ENCODE results near the gene KCNH5. TPM values are rescaled to one million over a fixed set of nuclear protein-coding genes. Genes with fewer than 3 reads are reported as not detected.

Gene KCNH5
- total RNA-seq, 2 experiments from 2014 or later = not detected

DNA sequence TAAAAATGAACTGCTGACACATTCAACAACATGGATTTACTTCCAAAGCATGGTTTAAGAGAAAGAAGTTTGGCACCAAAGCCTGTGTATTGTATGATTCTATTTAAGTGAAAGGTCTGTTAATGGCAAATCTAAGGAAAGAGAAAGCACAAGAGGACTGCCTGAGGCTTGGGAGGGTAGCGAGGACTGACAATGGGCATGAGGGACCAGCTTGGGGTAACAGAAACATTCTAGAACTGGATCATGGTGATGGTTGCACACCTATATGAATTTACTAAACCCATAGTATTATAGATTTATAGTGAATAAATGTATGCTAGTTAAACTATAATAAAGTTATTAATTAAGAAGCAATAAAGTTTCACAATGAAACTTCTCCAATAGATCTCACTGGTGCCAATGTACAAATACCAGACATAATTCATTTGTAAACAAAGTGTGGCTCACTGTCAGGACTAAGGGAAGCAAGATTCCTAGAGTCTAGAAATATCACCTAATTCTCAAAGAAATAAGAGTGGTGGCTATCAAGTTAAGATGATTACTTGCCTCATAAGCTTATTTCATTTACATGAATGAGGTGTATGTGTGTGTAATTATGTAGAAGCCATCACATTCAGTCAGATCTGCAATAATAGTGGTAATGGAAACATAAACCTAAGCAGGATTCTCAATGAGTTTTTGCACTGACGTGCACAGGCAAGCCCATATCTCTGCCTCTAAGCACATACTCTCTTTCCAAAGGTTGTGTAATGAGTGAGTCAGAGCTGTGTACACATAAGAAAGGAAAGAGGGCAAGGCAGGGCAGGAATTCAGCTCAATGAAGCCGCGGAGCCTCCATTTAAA, 353.4 kb downstream of the KCNH5 start:
- ATAC-seq (no peak), DNase-seq (no peak)
- no peaks in the 10 kb centered on the region for H3K4me1 Mint-ChIP-seq (ENCODE audit: low read depth)
- TF ChIP-seq, protein P1, sequence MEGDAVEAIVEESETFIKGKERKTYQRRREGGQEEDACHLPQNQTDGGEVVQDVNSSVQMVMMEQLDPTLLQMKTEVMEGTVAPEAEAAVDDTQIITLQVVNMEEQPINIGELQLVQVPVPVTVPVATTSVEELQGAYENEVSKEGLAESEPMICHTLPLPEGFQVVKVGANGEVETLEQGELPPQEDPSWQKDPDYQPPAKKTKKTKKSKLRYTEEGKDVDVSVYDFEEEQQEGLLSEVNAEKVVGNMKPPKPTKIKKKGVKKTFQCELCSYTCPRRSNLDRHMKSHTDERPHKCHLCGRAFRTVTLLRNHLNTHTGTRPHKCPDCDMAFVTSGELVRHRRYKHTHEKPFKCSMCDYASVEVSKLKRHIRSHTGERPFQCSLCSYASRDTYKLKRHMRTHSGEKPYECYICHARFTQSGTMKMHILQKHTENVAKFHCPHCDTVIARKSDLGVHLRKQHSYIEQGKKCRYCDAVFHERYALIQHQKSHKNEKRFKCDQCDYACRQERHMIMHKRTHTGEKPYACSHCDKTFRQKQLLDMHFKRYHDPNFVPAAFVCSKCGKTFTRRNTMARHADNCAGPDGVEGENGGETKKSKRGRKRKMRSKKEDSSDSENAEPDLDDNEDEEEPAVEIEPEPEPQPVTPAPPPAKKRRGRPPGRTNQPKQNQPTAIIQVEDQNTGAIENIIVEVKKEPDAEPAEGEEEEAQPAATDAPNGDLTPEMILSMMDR (IDR thresholded peaks at IDR 0.05) = no peak
- no peaks in the 10 kb centered on the region for H3K27me3 Mint-ChIP-seq
- H3K36me3 Mint-ChIP-seq (ENCODE audit: low read depth) = no peaks in the 10 kb centered on the region
- CTCF ChIA-PET = no interaction called here
- no peak overlapping the region for H3K4me3 Mint-ChIP-seq
- intact Hi-C loops (cut with micrococcal nuclease) = no loop called here
- no peak overlapping the region for H3K27ac Mint-ChIP-seq
- peaks cover 2% of the 10 kb centered on the region for H3K9me3 Mint-ChIP-seq
- POLR2A ChIA-PET = no interaction called here

DNA sequence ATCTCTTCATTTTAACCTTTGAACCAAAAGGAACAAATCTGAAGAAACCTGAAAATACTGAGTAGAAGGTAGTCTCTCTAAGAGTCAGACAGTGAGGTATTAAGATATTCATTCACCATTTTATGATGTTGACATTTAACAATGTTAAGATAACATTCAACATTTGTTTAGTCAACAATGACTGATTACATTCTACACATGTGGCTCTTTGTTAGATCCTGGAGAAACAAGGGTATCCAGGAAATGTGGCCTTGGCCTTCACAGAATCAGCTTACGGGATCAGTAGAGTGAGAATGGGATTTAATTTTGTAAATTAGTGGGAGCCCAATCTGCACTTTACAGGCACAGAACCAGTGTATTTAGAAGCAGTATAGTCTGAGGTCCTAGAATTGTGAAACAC, 355.5 kb downstream of the KCNH5 start:
- DNase-seq = no peak
- Mint-ChIP-seq H3K4me1 (ENCODE audit: low read depth) (no peaks in the 10 kb centered on the region), H3K4me3 (no peak overlapping the region), H3K27ac (no peak overlapping the region), H3K36me3 (ENCODE audit: low read depth) (no peaks in the 10 kb centered on the region), H3K27me3 (no peaks in the 10 kb centered on the region), H3K9me3 (peaks cover 5% of the 10 kb centered on the region)
- ChIA-PET POLR2A (no interaction called here), CTCF (interaction anchor here (1.3 kb wide), 1 partner anchor 11 kb away, joined by 4 read pairs; no protein-coding TSS in a partner anchor)
- intact Hi-C loops (cut with micrococcal nuclease) = no loop called here
- ATAC-seq = no peak
- TF ChIP-seq, protein P1 (IDR thresholded peaks at IDR 0.05) = no peak

DNA sequence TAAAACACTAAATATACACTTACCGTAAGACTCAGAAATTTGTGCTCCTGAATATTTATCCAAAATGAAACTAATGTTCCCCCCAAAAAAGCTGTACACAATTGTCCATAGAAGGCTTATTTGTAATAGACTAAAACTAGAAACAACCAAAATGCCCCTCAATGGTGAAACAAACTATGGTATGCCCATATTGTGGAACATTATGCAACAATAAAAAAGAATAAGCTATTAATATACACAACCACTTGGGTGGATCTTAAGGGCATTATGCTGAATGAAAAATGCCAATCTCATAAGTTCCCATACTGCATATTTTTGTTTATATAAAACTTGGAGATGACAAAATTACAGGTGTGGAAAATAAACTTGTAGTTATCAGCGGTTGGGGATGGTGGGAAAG, 357.4 kb downstream of the KCNH5 start:
- H3K36me3 Mint-ChIP-seq (ENCODE audit: low read depth) = no peaks in the 10 kb centered on the region
- ATAC-seq = no peak
- no peak overlapping the region for H3K27ac Mint-ChIP-seq
- ChIA-PET CTCF (no interaction called here), POLR2A (no interaction called here)
- no peak overlapping the region for H3K4me3 Mint-ChIP-seq
- H3K4me1 Mint-ChIP-seq (ENCODE audit: low read depth) = no peaks in the 10 kb centered on the region
- TF ChIP-seq, protein P1 (IDR thresholded peaks at IDR 0.05) = no peak
- intact Hi-C loops (cut with micrococcal nuclease) = no loop called here
- H3K9me3 Mint-ChIP-seq = peaks cover 5% of the 10 kb centered on the region
- DNase-seq = no peak
- no peaks in the 10 kb centered on the region for H3K27me3 Mint-ChIP-seq

DNA sequence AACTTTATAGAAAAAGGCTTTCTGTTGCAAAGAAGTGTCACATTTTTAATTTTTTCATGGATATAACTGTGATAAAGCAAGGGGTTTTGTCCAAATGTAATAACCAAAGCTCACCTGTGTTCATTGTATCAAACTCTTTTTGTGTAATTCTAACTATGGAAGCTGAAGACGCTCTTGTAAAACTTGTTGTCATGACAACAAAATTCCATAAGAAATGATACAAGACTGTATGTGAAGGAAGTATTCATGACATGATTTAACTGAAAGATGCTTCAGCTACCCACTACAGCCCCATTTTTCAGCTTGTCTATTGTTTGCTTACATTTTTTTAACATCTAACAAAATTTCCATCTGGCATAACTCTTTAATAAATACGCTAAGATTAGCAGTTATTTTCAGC, 360.9 kb downstream of the KCNH5 start:
- Mint-ChIP-seq H3K36me3 (ENCODE audit: low read depth) (no peaks in the 10 kb centered on the region), H3K4me1 (ENCODE audit: low read depth) (no peaks in the 10 kb centered on the region), H3K4me3 (no peak overlapping the region), H3K27ac (no peak overlapping the region), H3K27me3 (no peaks in the 10 kb centered on the region), H3K9me3 (peaks cover 5% of the 10 kb centered on the region)
- ATAC-seq = no peak
- POLR2A ChIA-PET = no interaction called here
- DNase-seq = no peak
- intact Hi-C loops (cut with micrococcal nuclease) = no loop called here
- TF ChIP-seq, protein P1 (IDR thresholded peaks at IDR 0.05) = no peak
- CTCF ChIA-PET = no interaction called here

DNA sequence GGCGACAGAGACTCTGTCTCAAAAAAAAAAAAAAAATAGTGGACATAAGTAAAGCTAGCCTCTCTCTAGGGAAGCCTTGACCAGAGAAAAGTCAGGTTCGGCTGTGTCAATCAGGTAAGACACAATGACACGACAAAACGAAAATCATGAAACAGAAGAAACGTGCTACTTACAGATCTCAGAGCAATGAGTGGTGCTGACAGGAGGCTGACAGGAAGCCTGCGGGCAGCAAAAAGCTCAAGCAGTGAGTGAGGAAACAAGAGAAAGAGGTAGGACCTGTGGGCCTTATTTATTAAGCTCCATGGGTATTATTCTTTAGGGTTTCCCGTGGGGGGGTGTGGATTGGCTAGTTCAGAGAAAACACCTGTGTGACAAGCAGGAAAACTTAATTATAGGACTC, 363.1 kb downstream of the KCNH5 start:
- intact Hi-C loops (cut with micrococcal nuclease) = no loop called here
- H3K4me3 Mint-ChIP-seq = no peak overlapping the region
- ChIA-PET POLR2A (no interaction called here), CTCF (no interaction called here)
- ATAC-seq = no peak
- H3K27me3 Mint-ChIP-seq = no peaks in the 10 kb centered on the region
- H3K4me1 Mint-ChIP-seq (ENCODE audit: low read depth) = no peaks in the 10 kb centered on the region
- TF ChIP-seq, protein P1 (IDR thresholded peaks at IDR 0.05) = no peak
- no peak overlapping the region for H3K27ac Mint-ChIP-seq
- DNase-seq = no peak
- H3K9me3 Mint-ChIP-seq = peaks cover 3% of the 10 kb centered on the region
- H3K36me3 Mint-ChIP-seq (ENCODE audit: low read depth) = no peaks in the 10 kb centered on the region

Measured in activated CD8-positive, alpha-beta T cell treated with anti-CD3 and anti-CD28 coated beads for 36 hours (primary cell).